Measurements from ENCODE around the gene GPRIN1. TPM values are rescaled to one million over a fixed set of nuclear protein-coding genes. Genes with fewer than 3 reads are reported as not detected.

Gene GPRIN1
- total and polyA plus RNA-seq, 4 donors: 0.23 to 0.50 (median 0.30) TPM; not detected in 1

GRCh38 chr5:176654856-176655255 is 44.9 kb upstream of the GPRIN1 start:
- Histone ChIP-seq H3K9ac (ENCODE audit: low read depth in 1 of 2, low read length in 2 of 2) (no peak overlapping the region), H3K4me3 (ENCODE audit: low read depth in 1 of 3, low read length in 3 of 3) (no peak overlapping the region), H3K27me3 (ENCODE audit: control insufficient read depth in 4 of 4, insufficient read depth in 4 of 4, low read length in 3 of 4) (no peaks in the 10 kb centered on the region), H3K27ac (ENCODE audit: low read depth in 1 of 2, low read length in 2 of 2) (no peak overlapping the region), H3K9me3 (ENCODE audit: control insufficient read depth in 4 of 4, low read length in 3 of 4) (no peaks in the 10 kb centered on the region), H3K4me1 (ENCODE audit: control insufficient read depth in 4 of 4, insufficient read depth in 4 of 4, low read length in 3 of 4) (peaks cover 2 to 15% (median 13%) of the 10 kb centered on the region in 4 donors), H3K36me3 (ENCODE audit: control insufficient read depth in 4 of 4, insufficient read depth in 3 of 4, low read depth in 1 of 4, low read length in 3 of 4) (peaks cover 0 to 12% (median 1%) of the 10 kb centered on the region in 4 donors)
- WGBS: 97% methylated on average over 14 of the region's 14 CpGs
- no peak for DNase-seq (ENCODE audit: low spot score)
- TF ChIP-seq FOXA2 (IDR thresholded peaks at IDR 0.05) (no peak), JUND (IDR thresholded peaks at IDR 0.05) (no peak), MAX (IDR thresholded peaks at IDR 0.05) (no peak), ATF3 (IDR thresholded peaks at IDR 0.05) (no peak), HNF4G (IDR thresholded peaks at IDR 0.05) (no peak), YY1 (IDR thresholded peaks at IDR 0.05) (no peak), FOXA1 (IDR thresholded peaks at IDR 0.05) (no peak), RAD21 (IDR thresholded peaks at IDR 0.05) (no peak)

- Histone ChIP-seq H3K4me3 (ENCODE audit: low read depth in 1 of 3, low read length in 3 of 3) (no peak overlapping the region), H3K27ac (ENCODE audit: low read depth in 1 of 2, low read length in 2 of 2) (no peak overlapping the region), H3K9ac (ENCODE audit: low read depth in 1 of 2, low read length in 2 of 2) (no peak overlapping the region), H3K36me3 (ENCODE audit: control insufficient read depth in 4 of 4, insufficient read depth in 3 of 4, low read depth in 1 of 4, low read length in 3 of 4) (peaks cover 0 to 12% (median 1%) of the 10 kb centered on the region in 4 donors), H3K4me1 (ENCODE audit: control insufficient read depth in 4 of 4, insufficient read depth in 4 of 4, low read length in 3 of 4) (peaks cover under 1 to 7% (median 6%) of the 10 kb centered on the region in 4 donors), H3K9me3 (ENCODE audit: control insufficient read depth in 4 of 4, low read length in 3 of 4) (no peaks in the 10 kb centered on the region), H3K27me3 (ENCODE audit: control insufficient read depth in 4 of 4, insufficient read depth in 4 of 4, low read length in 3 of 4) (no peaks in the 10 kb centered on the region)
- 91% methylated on average over 18 of the region's 18 CpGs for WGBS
- TF ChIP-seq FOXA2 (IDR thresholded peaks at IDR 0.05): no peak
- TF ChIP-seq NR2F2 (IDR thresholded peaks at IDR 0.05): no peak
- no peak for TF ChIP-seq ZBTB33 (IDR thresholded peaks at IDR 0.05)
- no peak for TF ChIP-seq REST (IDR thresholded peaks at IDR 0.05)
- no peak for TF ChIP-seq GABPA (IDR thresholded peaks at IDR 0.05 in 1 of 2, conservative IDR thresholded peaks at IDR 0.05 in 1 of 2)
- no peak for TF ChIP-seq YY1 (IDR thresholded peaks at IDR 0.05)
- no peak for TF ChIP-seq EGR1 (IDR thresholded peaks at IDR 0.05; ENCODE audit: low read depth in 2 of 2)
- TF ChIP-seq RAD21 (IDR thresholded peaks at IDR 0.05): no peak
- no peak for TF ChIP-seq CTCF (IDR thresholded peaks at IDR 0.05; ENCODE audit: low read depth, low read length, missing input control)
- TF ChIP-seq ATF3 (IDR thresholded peaks at IDR 0.05): no peak
- no peak for TF ChIP-seq HNF4G (IDR thresholded peaks at IDR 0.05)
- DNase-seq (ENCODE audit: low spot score): no peak
These were observed 43.7 kb upstream of the GPRIN1 start for GRCh38 chr5:176653401-176654385.

All from liver (tissue), 9 donors.